ENCODE data around the gene SMCO3. TPM values are rescaled to one million over a fixed set of nuclear protein-coding genes. Genes with fewer than 3 reads are reported as not detected.

The SMCO3 gene
- total RNA-seq, 3 donors from 2014 or later, result not detected

DNA sequence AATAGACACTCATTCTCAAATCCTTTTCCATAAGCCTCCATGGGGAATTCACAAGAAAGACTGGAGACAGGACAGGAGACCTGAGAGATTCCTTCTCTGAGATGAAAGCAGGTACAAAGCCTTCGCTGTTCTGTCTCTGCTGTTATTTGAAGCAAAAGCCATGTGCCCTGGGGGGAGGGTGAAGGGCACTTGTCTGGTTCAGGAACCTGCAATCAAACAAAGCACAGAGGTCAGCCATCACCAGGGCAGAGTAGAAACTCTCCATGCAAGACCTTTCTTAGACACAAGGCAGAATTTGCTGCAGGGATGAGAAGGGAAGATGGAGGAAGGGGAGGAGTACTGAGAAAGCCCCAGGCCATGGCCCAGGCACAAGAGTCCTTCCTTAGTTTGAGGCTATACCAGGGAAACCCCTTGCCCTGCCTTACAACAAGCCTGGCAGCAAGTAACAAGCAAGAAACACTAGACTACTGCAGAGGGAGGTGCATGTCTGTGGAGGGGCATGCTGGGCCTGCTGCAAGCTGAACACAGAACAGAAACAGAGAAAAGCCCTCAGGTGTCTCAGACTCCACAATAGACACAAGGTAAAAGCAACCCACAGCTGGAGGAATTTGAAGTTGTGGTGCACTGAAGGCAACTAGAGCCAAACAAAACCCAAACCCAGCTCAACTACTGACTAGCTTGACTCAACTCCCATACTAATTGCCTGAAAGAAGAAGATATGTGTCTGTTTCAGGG, 37.1 kb upstream of the SMCO3 start:
- intact Hi-C loops (cut with DNase I, micrococcal nuclease), result no loop called here
- H3K4me3 ChIP-seq, result no peak overlapping the region
- no peak for ATAC-seq

DNA sequence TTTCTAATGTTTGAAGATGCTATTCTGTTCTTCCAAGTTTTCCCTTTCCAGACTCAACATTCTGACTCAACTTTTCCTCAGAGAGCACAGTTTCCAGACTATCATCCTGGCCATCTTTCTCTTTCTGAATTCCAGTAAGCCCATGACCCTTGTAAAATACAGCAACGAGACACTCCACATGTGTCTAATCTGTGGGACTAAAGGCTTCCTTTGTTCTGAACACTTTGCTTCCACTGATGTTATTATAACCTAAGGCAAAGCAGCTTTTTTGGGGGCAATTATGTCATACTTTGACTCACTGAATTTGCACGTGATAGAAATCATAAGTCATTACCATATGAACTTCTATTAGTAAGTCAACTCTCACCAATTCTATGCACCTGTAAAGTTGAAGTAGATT, 35.7 kb upstream of the SMCO3 start:
- H3K4me3 ChIP-seq, result no peak overlapping the region
- H3K9me3 ChIP-seq, result no peaks in the 10 kb centered on the region
- ATAC-seq, result no peak
- no peak for DNase-seq
- TF ChIP-seq, protein P1, sequence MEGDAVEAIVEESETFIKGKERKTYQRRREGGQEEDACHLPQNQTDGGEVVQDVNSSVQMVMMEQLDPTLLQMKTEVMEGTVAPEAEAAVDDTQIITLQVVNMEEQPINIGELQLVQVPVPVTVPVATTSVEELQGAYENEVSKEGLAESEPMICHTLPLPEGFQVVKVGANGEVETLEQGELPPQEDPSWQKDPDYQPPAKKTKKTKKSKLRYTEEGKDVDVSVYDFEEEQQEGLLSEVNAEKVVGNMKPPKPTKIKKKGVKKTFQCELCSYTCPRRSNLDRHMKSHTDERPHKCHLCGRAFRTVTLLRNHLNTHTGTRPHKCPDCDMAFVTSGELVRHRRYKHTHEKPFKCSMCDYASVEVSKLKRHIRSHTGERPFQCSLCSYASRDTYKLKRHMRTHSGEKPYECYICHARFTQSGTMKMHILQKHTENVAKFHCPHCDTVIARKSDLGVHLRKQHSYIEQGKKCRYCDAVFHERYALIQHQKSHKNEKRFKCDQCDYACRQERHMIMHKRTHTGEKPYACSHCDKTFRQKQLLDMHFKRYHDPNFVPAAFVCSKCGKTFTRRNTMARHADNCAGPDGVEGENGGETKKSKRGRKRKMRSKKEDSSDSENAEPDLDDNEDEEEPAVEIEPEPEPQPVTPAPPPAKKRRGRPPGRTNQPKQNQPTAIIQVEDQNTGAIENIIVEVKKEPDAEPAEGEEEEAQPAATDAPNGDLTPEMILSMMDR (IDR thresholded peaks at IDR 0.05), result no peak
- H3K4me1 ChIP-seq (ENCODE audit: low read depth), result no peaks in the 10 kb centered on the region
- no peaks in the 10 kb centered on the region for H3K36me3 ChIP-seq (ENCODE audit: low read depth)
- intact Hi-C loops (cut with DNase I, micrococcal nuclease), result loop anchor here in 1 of 2 donors (5.0 kb wide), 1 partner anchor 143 kb away; no protein-coding TSS in a partner anchor

More for the DNA sequence above, 37.1 kb upstream of the SMCO3 start:
- Histone ChIP-seq H3K4me1 (ENCODE audit: low read depth) (no peaks in the 10 kb centered on the region), H3K9me3 (no peaks in the 10 kb centered on the region), H3K36me3 (ENCODE audit: low read depth) (no peaks in the 10 kb centered on the region)
- DNase-seq, result no peak
- TF ChIP-seq, protein P1 (IDR thresholded peaks at IDR 0.05), result no peak

DNA sequence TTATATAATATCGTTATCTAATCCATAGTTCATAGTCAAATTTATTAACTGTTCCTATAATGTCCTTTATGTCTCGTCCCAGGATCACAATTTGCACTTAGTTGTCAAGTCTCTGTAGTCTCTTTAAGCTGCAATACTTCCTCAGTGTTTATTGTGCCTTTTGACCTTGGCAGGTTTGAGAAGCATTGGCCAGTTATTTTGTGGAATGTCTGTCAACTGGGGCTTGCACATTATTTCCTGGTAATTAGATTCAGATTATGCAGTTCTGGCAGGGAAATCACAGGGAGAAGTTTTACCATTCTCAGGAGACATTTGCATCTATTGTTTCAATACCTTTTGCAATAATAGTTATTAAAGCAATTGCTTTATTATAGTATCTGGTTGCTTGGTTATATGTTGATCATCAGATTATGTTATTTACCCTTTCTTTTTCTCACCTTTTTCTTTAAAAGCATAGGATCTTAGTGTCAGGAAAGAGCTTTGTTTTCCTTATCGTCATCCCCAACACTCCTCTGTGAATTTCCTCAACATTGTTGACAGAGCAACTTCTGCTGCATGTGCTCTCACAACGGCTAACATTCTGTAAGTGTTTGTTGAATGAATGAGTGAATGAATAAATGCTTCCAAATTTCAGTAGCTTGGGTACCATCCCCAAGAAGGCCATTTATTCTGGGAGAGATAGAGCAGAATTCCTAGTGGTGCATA, 33.0 kb upstream of the SMCO3 start:
- Histone ChIP-seq H3K4me1 (ENCODE audit: low read depth) (peaks cover 11% of the 10 kb centered on the region), H3K4me3 (no peak overlapping the region)
- intact Hi-C loops (cut with DNase I, micrococcal nuclease), result loop anchor here in 1 of 2 donors (5.0 kb wide), 1 partner anchor 145 kb away; no protein-coding TSS in a partner anchor

DNA sequence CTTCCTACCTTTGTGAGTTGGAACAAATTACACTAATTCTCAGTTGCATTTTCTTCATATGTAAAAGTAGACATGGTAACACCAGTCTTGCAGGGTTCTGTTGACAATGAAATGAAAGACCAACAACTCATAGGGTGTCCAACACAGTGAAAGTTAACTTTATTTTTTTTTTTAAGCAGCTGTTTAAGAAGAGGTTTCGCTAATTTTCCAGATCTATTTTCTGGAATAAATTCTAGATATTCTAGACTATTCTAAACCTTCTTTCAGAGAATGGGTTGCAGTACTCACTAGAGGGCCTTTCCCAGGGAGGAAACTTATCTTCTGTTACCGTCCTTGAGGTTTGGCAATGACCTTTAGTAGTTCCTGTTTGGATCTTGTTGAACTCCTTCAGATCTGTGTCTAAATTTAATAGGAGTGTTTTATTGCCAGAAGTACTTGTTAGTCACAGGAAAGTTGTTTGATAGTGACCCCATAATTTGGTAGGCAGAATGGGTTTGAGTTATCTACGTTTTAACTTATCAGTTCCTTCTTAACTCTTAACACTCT, 32.1 kb upstream of the SMCO3 start:
- intact Hi-C loops (cut with DNase I, micrococcal nuclease), result loop anchor here in 1 of 2 donors (5.0 kb wide), 1 partner anchor 146 kb away; no protein-coding TSS in a partner anchor
- ATAC-seq, result peak; percentile 58
- DNase-seq, result no peak
- Histone ChIP-seq H3K36me3 (ENCODE audit: low read depth) (no peaks in the 10 kb centered on the region), H3K4me1 (ENCODE audit: low read depth) (peaks cover 20% of the 10 kb centered on the region), H3K4me3 (no peak overlapping the region), H3K9me3 (no peaks in the 10 kb centered on the region)
- TF ChIP-seq, protein P1 (IDR thresholded peaks at IDR 0.05), result no peak

More for the DNA sequence above, 33.0 kb upstream of the SMCO3 start:
- DNase-seq, result no peak
- no peaks in the 10 kb centered on the region for H3K9me3 ChIP-seq
- TF ChIP-seq, protein P1 (IDR thresholded peaks at IDR 0.05), result no peak
- ATAC-seq, result no peak
- H3K36me3 ChIP-seq (ENCODE audit: low read depth), result no peaks in the 10 kb centered on the region

DNA sequence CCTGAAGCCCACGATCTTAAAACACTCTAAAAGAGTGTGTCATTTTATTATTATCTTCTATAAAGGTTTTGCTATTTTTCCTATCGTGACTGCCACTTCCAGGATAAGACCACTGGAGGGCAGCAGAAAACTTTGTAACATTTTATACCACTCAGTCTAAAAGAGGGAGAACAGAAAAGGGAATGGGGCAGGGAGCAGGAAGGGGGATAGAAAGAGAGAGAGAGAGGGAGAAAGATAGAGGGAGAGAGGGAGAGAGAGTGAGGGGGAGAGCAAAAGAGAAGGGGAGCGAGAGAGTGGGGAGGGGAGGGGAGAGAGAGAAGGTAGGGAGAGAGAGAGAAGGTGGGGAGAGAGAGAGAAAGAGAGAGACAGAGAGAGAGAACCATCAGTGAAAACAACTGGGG, 31.4 kb upstream of the SMCO3 start:
- peak; percentile 75 for ATAC-seq
- Histone ChIP-seq H3K36me3 (ENCODE audit: low read depth) (no peaks in the 10 kb centered on the region), H3K4me3 (no peak overlapping the region), H3K9me3 (no peaks in the 10 kb centered on the region), H3K4me1 (ENCODE audit: low read depth) (peaks cover 20% of the 10 kb centered on the region)
- TF ChIP-seq, protein P1 (IDR thresholded peaks at IDR 0.05), result peak; percentile 45
- intact Hi-C loops (cut with DNase I, micrococcal nuclease), result loop anchor here (1.0 to 5.0 kb wide), 2 partner anchors 147 to 151 kb away; no protein-coding TSS in a partner anchor
- DNase-seq, result peak in 1 of 3 donors; percentile 77
